Measurements from ENCODE around the gene RHOT2.

Gene RHOT2

GRCh38 chr16:649631-650030 is 18.3 kb upstream of the RHOT2 start:
- H3K4me3 ChIP-seq (ENCODE audit: low read depth, low read length): peak overlapping the region; percentile 60

GRCh38 chr16:651844-652243 is 16.1 kb upstream of the RHOT2 start:
- in situ Hi-C loops (cut with HindIII; ENCODE audit: low pct_ligation_motif_present, low sequenced_read_pairs): no loop called here
- Histone ChIP-seq H3K27me3 (replicated peaks) (no peaks in the 10 kb centered on the region), H3K36me3 (replicated peaks) (peaks cover 1% of the 10 kb centered on the region), H3K4me3 (ENCODE audit: low read depth, low read length) (no peak overlapping the region), H3K27ac (no peak overlapping the region)
- TF ChIP-seq CTCF (IDR thresholded peaks at IDR 0.05; ENCODE audit: low read depth, low read length, missing control alignments): no peak
- DNase-seq: no peak

More at GRCh38 chr16:649631-650030, 18.3 kb upstream of the RHOT2 start:
- TF ChIP-seq CTCF (IDR thresholded peaks at IDR 0.05; ENCODE audit: low read depth, low read length, missing control alignments): no peak
- Histone ChIP-seq H3K27ac (peak overlapping the region; percentile 50), H3K27me3 (replicated peaks) (no peaks in the 10 kb centered on the region), H3K36me3 (replicated peaks) (no peaks in the 10 kb centered on the region)
- in situ Hi-C loops (cut with HindIII; ENCODE audit: low pct_ligation_motif_present, low sequenced_read_pairs): no loop called here
- DNase-seq: no peak

GRCh38 chr16:652454-653305 is 15.3 kb upstream of the RHOT2 start:
- H3K27me3 ChIP-seq (replicated peaks): no peaks in the 10 kb centered on the region
- DNase-seq: no peak
- TF ChIP-seq CTCF (IDR thresholded peaks at IDR 0.05; ENCODE audit: low read depth, low read length, missing control alignments): no peak
- peaks cover 2% of the 10 kb centered on the region for H3K36me3 ChIP-seq (replicated peaks)
- in situ Hi-C loops (cut with HindIII; ENCODE audit: low pct_ligation_motif_present, low sequenced_read_pairs): no loop called here
- H3K27ac ChIP-seq: no peak overlapping the region
- H3K4me3 ChIP-seq (ENCODE audit: low read depth, low read length): no peak overlapping the region

GRCh38 chr16:654034-654433 is 13.9 kb upstream of the RHOT2 start:
- H3K27ac ChIP-seq: no peak overlapping the region
- no peaks in the 10 kb centered on the region for H3K27me3 ChIP-seq (replicated peaks)
- H3K4me3 ChIP-seq (ENCODE audit: low read depth, low read length): no peak overlapping the region
- peaks cover 8% of the 10 kb centered on the region for H3K36me3 ChIP-seq (replicated peaks)
- no peak for DNase-seq
- in situ Hi-C loops (cut with HindIII; ENCODE audit: low pct_ligation_motif_present, low sequenced_read_pairs): no loop called here
- TF ChIP-seq CTCF (IDR thresholded peaks at IDR 0.05; ENCODE audit: low read depth, low read length, missing control alignments): no peak

GRCh38 chr16:657487-657886 is 10.4 kb upstream of the RHOT2 start:
- Histone ChIP-seq H3K27ac (no peak overlapping the region), H3K27me3 (replicated peaks) (no peaks in the 10 kb centered on the region), H3K4me3 (ENCODE audit: low read depth, low read length) (no peak overlapping the region), H3K36me3 (replicated peaks) (peaks cover 8% of the 10 kb centered on the region)
- in situ Hi-C loops (cut with HindIII; ENCODE audit: low pct_ligation_motif_present, low sequenced_read_pairs): no loop called here
- no peak for DNase-seq
- TF ChIP-seq CTCF (IDR thresholded peaks at IDR 0.05; ENCODE audit: low read depth, low read length, missing control alignments): no peak

Measured in brain microvascular endothelial cell (primary cell).